HG03060 (cell line): ENCODE results near the gene RAB36.

Experiments
- ATAC-seq: cut with Tn5 transposase; IDR thresholded peaks from one replicate; pipeline ENCODE4 v1.9.1; 2021; ENCODE audit warnings: low read depth, moderate number of reproducible peaks; ENCODE audit not compliant: unreplicated experiment

Gene RAB36

DNA sequence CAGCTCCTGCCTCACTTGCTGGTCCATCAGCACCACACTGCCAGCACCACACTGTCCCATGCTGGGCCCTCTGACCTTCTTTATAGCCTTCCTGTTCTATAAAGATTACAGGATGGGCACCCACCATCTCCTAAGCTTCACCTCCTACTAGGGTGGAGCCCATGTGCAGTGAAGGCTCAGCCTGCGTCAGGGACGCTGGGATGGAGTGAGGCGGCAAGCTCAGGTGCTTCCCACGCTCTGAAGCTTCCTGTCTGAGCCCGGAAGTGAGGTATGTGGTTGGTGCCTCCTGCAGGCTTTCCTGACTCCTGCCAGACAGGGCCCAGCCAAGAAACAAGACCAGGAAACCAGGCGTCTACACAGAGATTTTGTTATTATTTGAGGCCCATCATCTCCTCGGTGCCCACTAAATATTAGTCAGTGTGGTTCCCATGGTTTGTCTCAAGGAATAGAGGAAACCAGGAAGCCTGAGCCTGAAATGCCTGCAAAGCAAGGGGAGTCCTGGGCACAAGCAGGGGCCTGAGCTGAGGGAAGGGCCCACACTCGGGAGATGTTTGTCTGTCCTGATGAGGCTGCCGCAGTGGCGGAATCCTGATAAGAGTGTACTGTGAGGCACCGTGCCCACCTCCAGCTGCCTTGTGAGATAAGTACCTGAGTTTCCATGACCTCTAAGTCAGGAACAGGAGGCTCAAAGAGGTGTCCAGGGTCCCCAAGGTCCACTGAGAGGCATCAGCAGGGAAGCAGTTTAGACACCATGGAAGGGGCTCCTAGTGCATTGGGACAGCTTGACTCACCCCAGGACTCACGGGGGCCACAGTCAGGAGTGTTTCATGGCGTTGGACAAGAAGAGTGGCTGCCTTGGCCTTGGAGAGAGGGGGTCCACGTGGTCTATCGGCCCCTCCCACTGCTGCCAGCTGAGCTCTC, 25.5 kb upstream of the RAB36 start:
- ATAC-seq: no peak

DNA sequence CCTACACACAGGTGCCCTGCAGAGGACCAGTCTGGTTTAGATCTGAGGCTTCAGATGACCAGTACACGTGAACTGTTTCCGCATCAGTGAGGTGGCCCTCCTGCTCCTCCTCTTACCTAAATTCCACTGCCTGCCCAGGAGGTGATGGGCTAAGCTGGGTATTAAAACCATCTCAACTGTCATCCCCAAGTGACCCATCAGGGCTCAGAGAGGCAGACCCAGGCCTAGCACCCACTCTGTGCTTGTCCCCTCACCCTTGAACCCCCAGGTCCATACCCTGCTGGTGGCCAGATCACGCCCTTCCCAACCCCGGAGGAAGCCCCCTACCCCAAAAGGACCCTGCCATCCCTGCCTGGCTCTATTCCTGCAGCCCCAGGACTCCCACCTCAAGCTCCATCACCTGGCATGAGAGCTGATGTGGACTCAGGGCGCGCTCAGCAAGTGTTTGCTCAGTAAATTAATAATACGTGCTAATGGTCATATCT, 24.8 kb upstream of the RAB36 start:
- ATAC-seq: no peak

DNA sequence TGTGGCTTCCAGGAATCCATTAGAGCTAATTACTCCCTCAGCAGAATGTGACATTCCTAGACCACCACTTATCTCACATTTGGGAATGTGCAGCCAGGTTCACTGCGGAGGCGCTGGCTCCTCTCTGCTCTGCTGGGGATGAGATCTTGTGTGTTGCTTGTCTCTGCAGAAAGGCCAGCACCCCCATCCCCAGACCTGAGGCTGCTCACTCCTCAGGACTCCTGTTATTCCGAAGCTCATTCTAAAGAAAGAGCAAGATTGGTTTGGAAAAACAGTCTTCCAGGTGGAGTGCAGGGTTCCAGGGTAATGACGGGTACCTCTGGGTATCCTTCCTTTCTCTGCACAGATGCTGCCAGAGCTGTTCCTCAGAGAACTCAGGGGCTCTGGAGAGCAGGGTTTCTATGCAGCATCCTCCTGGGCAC, 24.3 kb upstream of the RAB36 start:
- no peak for ATAC-seq

DNA sequence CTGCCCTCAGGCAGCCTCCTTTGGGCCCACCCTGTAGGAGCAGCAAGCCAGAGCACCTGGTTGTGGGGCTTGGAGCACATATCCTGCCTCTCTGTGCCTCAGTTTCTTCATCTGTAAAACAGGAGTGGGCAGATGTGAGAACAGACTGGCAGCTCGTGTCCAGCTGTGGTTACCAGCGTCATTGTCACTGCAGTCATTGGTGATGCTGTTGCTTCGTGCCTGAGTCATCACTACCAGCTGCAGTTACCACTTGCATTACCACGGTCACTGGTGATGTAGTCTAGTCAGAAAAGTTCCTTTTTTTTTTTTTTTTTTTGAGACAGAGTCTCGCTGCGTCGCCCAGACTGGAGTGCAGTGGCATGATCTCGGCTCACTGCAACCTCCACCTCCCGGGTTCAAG, 23.9 kb upstream of the RAB36 start:
- ATAC-seq: no peak

DNA sequence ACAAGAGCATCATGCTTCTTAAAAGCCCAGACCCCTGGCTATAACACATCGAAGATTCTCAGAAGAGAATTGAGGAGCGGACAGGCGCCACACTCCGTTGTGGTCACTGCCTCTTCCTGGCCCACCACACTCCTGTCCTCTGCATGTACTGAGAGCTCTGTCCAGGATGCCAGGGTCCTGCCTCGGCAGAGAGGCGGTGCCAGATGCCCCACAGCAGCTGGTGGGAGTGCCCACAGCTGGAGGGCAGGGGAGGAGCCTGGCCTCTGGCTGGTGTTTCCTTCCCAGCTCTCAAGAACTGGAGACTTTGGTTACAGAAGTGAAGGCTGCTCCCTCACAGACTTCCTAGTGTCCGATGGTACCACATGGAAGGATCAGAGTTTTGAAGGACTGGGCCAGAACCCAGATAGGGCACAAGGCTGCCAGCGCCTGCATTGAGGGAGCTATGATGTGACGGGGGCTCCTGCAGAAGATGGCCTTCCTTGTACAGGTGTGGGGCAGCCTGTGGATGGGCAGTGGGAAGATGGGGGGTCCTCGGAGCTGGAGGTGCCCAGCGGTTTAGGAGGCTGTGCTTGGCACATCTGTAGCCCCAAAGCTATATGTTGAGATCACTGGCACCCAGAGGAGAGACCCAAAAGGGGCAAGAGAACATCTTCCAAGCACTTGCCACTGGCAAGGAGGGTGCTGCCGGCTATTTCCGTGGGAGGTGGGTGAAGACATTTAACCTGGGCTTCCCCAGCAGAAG, 22.9 kb upstream of the RAB36 start:
- ATAC-seq: no peak

DNA sequence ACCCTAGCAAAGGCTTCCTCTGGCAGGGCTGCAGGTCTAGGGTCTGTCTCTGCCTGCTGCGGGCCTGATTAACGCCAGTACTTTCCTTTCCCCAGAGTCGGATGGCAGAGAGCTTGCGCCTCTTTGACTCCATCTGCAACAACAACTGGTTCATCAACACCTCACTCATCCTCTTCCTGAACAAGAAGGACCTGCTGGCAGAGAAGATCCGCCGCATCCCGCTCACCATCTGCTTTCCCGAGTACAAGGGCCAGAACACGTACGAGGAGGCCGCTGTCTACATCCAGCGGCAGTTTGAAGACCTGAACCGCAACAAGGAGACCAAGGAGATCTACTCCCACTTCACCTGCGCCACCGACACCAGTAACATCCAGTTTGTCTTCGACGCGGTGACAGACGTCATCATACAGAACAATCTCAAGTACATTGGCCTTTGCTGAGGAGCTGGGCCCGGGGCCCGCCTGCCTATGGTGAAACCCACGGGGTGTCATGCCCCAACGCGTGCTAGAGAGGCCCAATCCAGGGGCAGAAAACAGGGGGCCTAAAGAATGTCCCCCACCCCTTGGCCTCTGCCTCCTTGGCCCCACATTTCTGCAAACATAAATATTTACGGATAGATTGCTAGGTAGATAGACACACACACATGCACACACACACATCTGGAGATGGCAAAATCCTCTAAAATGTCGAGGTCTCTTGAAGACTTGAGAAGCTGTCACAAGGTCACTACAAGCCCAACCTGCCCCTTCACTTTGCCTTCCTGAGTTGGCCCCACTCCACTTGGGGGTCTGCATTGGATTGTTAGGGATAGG, 22.1 kb upstream of the RAB36 start:
- no peak for ATAC-seq

DNA sequence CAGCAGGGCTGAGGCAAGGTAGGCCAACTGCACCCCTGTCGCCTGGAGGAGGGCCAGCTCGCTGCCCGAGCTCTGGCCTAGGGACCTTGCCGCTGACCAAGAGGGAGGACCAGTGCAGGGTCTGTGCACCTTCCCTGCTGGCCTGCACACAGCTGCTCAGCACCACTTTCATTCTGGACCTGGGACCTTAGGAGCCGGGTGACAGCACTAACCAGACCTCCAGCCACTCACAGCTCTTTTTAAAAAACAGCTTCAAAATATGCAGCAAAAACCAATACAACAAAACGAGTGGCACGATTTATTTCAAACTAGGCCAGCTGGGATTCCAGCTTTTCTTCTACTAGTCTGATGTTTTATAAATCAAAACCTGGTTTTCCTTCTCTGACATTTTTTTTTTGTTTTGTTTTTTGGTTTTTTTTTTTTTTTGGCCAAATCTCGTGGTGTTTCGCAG, 21.4 kb upstream of the RAB36 start:
- no peak for ATAC-seq

DNA sequence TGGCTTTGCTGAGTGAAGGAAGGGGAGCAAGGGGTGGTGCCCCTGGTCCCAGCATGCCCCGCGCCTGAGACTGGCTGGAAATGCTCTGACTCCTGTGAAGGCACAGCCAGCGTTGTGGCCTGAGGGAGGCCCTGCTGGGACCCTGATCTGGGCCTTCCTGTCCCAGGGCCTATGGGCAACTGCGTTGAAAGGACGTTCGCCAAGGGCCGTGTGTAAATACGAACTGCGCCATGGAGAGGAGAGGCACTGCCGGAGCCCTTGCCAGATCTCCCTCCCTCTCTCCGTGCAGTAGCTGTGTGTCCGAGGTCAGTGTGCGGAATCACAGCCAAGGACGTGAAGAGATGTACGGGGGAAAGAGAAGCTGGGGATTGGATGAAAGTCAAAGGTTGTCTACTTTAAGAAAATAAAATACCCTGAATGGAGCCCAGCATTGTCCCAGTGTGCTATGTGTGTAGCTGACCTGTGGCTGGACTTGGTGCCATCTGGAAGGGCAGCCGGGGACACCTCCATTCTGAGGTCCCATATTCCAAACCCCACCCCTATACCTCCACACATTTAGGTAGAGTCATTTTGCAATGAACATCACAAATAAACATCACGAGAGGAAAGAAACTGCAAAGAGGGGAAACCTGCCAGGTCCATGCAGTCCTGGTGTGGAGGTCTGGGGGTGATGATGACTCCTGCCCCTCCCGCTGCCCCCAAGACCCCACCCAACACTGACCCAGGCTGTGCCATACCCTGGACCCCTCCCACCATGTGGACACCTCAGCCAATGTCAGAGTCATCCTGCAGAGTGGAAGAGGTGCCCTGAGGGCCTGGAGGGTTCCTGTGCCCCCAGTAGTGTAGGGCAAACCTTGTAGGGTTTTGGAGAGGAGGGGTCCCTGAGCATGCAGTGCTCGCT, 20.4 kb upstream of the RAB36 start:
- ATAC-seq: no peak

DNA sequence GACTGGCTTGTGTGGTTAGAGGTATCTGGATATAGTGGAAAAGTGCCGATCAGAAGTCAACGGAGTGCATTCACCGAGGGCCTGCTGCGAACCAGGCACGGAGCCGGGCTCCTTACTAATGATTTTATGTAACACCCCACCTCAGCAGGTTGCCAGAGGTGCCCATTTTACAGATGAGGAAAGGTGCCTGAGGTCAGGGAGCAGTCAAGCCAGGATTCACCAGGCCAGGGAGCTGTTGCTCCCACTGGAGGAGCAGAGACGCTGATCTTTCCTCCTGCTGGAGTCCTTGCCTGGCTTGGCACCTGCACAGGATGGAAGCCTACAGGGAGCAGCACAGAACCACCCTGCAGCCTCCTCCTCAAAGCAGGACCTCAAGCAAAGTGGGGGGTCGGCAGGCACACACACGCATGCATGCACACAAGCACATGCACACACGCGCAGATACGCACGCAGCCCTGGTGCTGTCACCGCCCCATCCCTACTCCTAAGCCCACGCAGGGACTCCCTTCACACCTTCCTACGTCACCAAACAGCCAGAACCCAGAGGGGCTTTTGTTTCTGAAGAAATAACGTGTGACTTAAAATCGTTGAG, 19.7 kb upstream of the RAB36 start:
- no peak for ATAC-seq

DNA sequence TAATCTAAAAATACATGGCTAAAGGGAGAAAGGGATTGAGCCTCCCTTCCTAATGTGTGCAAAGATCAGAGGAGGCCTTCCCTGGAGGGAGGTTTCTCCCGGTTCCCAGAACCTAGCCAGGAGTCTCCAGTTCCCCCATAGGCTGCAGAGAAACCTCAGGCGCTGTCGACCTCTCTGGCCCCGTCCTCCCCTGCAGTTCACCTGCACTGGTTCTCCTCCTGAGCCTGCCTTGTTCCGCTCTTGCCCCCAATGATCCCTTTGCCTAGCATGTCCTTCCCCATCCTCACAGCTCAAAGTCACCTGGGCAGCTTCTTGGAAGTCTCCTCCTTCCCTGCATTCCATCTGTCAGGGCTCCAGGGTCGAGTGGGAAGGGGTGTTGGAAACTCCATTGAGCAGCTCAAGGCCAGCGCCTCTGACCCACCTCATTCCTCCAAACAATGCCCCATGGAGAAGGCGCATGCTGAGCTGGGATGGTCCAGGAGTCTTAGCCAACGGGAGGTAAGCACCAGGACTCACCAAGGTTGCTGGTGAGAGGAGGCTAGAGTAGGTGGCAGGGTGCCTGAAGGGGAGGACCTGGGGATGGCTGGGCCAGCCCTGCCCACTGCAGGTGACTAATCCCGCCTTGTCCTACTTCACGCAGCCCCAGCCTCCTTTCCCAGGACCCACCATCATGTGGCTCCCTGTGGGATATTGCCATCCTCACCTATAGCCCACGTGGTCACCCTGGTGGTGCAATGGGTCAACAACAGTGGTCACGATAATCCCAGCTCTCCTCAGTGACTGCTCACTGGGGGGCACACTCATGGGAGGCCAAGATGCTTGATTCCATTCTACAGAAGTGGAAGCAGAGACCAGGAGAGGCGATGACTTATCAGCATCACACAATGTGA, 18.9 kb upstream of the RAB36 start:
- ATAC-seq: no peak

DNA sequence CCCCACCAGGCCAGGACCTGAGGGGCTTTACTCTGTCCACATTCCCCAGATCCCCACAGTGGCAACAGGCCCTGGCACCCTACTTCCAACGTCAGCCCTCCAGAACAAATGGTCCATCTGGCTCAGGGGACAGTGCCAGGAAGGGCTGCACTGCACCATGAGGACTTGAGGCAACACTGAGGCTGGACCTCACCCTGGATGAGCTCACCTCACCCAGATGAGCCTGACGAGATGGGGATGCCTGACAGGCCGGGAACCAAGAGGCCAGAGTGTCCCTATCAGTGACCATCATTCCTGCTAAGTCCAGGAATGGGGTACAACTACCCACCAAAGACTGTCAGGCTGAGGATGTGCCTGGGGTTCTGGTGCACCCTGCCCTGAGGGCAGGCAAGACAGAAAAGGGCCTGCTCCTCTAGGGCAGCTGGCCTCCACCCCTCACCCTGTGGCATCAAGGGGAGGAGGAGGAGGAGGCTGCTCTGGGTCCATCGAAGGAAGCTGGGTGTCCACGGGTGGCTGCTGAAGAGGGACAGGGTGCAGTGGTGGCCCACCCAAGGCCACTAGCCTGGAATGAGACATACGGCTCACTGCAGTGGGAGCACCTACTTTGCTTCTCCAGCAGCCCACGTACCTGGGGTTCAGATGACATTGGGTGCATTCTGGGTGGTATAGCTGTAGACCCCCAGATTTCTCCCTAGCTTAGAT, 18.1 kb upstream of the RAB36 start:
- ATAC-seq: no peak

DNA sequence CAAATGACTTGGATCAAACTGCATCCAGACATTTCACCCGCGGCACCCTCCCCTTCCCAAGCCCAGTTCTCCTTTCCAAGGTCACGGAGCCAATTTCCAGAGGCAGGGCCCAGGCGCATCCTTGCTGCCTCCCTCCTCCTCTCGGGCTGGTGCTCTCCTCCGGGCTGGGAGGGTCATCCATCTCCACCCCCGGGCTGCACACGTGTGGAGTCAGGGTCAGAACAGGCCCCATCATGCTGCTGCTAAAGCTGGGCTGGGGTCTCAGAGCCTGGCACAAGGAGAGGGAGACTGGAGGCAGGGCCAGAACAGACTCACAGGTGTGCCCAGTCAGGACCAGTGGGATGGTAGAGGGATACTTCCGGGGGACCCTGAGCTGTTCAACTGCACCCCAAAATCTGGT, 17.5 kb upstream of the RAB36 start:
- ATAC-seq: no peak

DNA sequence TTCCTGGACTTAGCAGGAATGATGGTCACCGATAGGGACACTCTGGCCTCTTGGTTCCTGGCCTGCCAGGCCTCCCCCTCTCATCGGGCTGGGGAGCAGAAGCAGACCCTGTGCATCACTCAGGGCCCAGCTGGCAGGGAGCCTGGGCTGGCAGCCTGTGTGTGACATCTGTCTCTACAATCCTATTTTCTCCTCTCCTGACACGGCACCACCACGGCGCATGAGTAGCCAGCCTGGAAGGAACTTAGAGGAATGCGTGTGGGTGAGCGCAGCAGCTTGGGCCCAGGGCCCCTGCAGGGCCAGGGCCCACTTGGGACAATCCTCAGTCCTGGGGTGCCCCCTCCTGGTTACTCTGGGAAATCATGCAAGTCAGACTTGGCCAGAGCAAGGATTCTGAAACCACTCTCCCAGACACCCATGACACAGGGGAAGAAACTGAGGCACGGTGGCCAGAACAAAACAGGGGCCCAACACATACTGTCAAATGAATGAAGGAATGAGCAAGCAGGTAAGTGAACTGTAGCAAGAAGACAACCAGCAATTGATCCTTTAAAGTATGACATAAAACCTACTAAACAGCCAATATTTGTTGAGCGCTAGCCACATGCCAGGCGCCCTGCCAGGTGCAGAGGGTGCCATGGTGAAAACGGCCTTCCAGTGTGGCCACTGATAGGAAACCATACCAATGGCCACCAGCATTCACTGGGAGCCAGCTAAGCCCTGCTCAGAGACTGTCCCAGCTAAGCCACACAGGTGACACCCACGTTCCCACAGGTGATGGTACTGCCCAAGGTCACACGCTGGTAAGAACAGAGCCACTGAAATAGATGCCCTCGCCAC, 16.8 kb upstream of the RAB36 start:
- ATAC-seq: no peak

DNA sequence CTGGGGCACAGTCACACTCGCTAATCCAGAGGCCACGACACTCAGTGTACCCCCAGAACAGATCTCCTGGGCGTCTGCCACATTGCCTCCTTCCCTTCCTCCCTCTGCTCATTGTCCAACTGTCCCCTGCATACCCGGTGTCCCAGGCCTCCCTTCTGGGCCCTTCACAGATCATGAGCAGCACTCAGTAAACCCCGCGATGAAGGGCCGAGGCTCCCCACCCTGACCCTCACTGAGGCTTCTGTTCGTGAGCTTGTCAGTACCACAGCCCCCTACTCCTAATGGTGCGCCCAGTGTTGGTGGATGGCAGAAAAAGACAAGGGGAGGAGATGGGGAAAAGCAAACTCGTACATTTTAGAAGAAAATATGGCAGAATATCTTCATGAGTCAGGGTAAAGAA, 16.1 kb upstream of the RAB36 start:
- no peak for ATAC-seq

DNA sequence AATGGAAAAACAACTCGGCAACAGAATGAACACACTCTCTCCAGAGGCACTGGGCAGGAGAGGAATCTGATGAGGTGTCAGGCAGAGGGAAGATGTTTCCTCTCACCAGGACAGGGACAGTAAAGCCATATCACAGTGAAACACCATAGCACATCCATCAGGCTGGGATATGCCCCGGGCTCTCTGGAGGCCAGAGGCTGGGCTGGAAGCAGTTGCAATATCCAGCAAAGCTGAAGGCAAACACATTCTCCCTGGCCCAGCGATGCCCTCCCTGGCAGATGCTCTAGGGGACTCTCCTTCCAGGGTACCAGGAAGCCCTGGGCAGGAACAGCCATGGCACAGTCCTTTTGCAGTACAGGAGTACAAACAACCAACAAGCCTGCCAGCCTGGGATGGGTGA, 14.6 kb upstream of the RAB36 start:
- no peak for ATAC-seq

DNA sequence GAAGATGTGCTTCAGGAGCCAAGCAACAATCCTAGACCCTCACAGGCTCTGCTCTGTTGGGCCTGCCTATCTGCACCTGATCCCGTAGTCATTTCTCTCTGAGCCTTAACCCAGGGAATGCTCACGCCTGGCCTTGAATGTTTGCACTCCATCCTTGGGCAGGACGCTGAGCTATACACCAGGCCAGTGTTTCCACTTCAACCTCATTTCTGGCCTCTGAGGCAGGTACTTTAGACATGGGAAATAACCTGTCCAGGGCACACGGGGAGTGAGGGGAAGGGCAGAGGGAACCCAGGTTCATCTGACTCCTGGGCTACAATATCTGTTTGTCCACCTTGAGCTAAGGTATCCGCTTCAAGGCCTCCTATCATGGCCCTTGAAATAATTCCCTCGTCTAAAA, 13.3 kb upstream of the RAB36 start:
- no peak for ATAC-seq
